GM12891 (cell line): ENCODE data around the gene STARD13.

Experiments used
- DNase-seq: peaks from one replicate; pipeline ENCODE4 v3.0.0; 2011; ENCODE audit warnings: low spot score; ENCODE audit not compliant: insufficient read length
- FAIRE-seq: peaks from 2 replicates; lab custom pipeline; 2011; peaks lifted over from hg19 to GRCh38; lab: Jason Lieb, UNC
- PAX5 ChIP-seq: IDR thresholded peaks from 2 replicates; pipeline ENCODE4 v1.6.1; 2011; ENCODE audit warnings: low read length, moderate library complexity, mild to moderate bottlenecking; ENCODE audit not compliant: insufficient read depth, severe bottlenecking
- POLR2A ChIP-seq: IDR thresholded peaks from 2 replicates; pipeline ENCODE4 v1.6.1; 2011; ENCODE audit warnings: low read depth, low read length, control low read depth
- POLR2AphosphoS5 ChIP-seq: IDR thresholded peaks from 2 replicates; pipeline ENCODE4 v1.6.1; 2011; ENCODE audit warnings: low read depth, low read length, control low read depth
- POU2F2 ChIP-seq: IDR thresholded peaks from 2 replicates; pipeline ENCODE4 v1.6.1; 2011; ENCODE audit warnings: low read depth, mild to moderate bottlenecking, control low read depth, low read length, moderate library complexity
- SPI1 ChIP-seq: IDR thresholded peaks from 2 replicates; pipeline ENCODE4 v1.6.1; 2011; ENCODE audit warnings: low read depth, low read length, control low read depth
- TAF1 ChIP-seq: IDR thresholded peaks from 2 replicates; pipeline ENCODE4 v1.6.1; 2011; ENCODE audit warnings: low read depth, low read length, control low read depth

STARD13 gene

DNA sequence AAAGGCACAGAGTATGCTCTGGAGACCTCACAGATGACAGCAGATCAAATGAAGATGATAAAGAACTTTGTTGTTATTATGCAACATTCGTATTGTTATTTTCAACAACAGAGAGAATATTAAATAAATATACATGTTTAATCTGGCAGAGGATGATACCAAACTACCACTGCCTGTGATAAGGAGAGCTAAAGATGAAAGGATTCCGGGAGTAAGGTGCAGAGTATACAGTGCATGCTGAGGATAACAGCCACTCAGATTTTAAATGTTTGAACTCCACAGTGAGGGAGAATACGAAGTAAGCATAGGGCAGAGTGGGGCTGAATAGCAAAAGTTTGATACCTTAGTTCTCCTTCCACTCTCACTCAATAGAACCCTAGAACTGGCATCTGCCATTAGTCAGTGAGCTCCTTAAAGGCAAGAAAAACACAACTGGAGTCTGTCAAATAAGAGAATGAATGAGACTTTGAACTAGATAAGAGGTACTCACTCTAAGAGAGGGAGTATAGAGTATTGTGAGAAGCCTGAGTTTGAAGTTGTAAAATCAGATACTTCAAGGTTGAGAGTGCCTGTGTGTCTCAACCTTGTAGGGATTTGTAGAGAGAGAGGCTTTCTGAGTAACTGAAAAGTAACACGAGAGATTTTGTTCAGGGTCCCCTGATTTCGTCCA lies 78.5 kb downstream of the STARD13 start:
- DNase-seq (no peak), FAIRE-seq (no peak)
- TF ChIP-seq POU2F2 (no peak), POLR2AphosphoS5 (no peak)

DNA sequence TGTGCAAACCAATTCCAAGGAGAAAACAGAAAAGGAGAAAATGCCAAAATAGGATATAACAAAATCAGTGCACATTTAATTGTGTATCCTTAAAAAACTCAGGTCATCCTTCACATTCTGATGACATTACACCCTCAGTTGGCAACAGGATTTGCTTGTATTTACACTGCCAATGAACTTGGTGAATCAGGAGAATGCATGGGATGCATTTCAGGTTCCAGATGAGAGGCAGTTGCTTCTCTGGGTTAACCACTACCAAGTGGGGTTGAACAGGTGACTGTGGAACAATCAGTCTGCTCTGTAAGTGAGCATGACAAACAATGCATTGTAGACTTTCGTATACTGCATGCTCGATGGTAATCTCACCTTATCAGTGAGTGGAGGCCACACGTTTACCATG lies 79.1 kb downstream of the STARD13 start:
- DNase-seq (no peak), FAIRE-seq (peak; percentile 48)
- TF ChIP-seq PAX5 = no peak
- TF ChIP-seq POLR2A = no peak
- no peak for TF ChIP-seq TAF1

DNA sequence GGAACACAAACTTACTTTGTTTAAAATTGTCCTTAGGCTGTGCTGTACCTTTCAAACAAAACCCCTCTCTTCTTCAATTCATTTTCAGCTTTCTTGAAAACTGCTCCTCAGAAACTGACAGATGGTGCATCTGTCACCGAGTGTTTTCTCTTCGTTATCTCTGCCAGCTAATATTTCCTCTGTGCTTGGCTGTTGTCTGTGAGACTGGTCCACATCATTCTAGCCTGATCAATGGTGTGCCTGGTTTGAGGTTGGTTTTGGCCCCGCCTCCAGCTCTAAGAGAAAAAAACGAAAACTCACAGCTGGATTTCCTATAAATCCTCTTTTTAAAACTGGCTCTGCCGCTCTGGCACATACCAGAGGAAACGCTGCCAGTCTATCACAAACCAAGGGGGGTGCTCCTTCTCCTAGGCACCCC lies 79.7 kb downstream of the STARD13 start:
- FAIRE-seq (peak; percentile 52), DNase-seq (no peak)
- TF ChIP-seq POLR2A = no peak
- 0 out of 2 replicates have a peak, but pooled peaks have one; percentile 34 for TF ChIP-seq POLR2AphosphoS5

DNA sequence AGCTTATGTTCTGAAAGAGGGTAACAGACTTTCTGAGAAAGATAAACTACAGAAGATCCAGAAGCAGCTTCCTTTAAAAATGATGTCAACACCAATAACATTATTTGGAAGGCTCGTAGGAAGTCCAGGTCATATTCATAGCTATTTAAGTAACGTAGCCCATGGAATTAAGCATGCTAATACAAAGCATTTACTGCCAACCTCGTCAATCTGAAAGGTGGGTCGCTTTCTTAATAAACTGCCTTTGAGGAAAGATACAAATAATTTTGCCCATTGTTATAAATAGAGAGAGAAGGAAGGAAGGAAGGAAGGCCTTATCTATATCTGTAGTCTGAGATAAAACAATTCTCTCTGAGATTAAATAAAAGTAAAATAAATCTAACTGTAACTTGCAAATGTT lies 80.3 kb downstream of the STARD13 start:
- FAIRE-seq (no peak), DNase-seq (no peak)
- no peak for TF ChIP-seq SPI1
- TF ChIP-seq TAF1 = no peak
- no peak for TF ChIP-seq POU2F2
- no peak for TF ChIP-seq POLR2A
- TF ChIP-seq PAX5 = no peak
- no peak for TF ChIP-seq POLR2AphosphoS5

DNA sequence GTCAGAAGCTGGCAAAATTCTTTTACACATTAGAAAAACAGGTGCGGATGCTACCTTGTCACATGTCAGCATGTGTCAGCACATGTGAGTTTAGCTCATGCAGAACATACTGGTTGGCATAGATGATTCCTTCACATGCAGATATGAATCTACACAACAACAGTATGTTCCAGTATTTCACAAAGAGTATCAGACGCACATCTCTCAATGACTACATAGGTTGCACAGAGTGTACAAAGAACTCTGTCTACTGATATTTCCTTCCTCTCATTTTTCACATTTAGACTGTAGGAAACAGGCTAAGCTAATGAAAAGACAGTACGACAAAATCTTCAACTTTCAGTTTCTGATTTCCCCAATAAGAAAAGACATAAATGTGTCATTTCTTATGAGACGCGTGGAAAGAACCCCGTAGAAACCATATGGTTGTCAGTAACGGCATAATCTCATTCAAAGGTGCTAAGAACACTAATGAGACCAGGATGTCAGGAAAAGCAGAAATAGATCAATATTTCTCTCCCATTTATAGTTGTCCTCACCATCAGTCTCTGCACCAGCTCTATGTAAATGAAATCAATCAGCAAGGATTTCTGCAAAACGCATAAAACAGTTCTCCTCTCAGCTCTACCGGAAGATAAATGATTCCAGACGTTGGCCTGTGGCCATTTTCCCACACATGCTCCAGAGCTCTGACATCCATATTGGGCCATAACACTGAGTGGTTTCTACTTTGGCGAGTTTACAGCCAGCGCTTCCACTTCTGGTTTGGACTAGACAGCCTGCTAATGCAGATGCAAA lies 81.2 kb downstream of the STARD13 start:
- no peak for TF ChIP-seq TAF1
- 0 out of 2 replicates have a peak, but pooled peaks have one; percentile 25 for TF ChIP-seq POLR2AphosphoS5
- FAIRE-seq (peak; percentile 80), DNase-seq (no peak)

DNA sequence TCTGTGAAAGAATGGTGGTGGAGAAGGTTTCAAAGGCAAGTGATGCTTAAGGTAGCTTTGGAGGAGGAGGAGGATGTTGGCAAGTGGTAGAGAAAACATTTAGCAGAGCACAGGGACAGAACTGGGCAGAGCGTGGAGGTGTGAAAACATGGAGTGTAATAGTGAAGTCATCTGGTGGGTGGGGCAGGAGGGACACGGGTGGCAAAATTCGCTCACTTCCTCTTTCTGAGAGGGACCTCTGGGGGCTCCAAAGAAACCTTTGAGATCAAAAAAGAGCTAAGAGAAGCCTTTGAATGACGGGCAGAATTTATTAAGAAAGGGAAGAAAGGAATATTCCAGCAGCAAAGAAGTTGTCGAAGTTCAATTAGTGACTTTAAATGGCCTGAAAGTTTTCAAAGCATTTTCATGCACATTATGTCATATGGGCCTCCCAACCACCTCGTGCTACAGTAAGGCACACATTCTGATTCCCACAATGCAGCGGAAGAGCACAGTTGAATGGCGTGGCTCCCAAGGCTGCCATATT lies 82.8 kb downstream of the STARD13 start:
- DNase-seq (no peak), FAIRE-seq (peak; percentile 56)
- TF ChIP-seq PAX5 (no peak), POLR2A (no peak), POU2F2 (no peak), SPI1 (peak; percentile 95), POLR2AphosphoS5 (no peak), TAF1 (no peak)

DNA sequence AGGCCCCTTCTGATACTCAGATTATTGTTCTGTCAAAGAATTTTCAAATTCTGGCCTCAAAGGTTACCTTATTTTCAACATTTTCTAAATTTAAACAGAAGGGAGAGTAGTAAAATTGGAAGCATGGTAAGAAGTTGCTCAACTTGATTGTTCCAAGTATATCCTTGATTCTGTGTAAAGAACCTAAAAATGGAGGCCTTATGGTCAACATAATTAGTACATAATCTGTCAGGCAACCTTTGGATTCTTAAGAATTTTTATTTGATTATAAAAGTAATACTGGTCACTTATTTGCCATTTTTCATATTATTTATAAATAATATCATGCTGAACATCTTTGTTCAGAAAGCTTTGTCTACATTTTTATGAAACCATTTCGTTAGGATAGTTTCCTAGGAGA lies 83.9 kb downstream of the STARD13 start:
- no peak for FAIRE-seq
- TF ChIP-seq PAX5 = no peak
- no peak for TF ChIP-seq TAF1
- no peak for TF ChIP-seq SPI1
- no peak for TF ChIP-seq POLR2A
- no peak for TF ChIP-seq POLR2AphosphoS5
- no peak for TF ChIP-seq POU2F2
- no peak for DNase-seq

DNA sequence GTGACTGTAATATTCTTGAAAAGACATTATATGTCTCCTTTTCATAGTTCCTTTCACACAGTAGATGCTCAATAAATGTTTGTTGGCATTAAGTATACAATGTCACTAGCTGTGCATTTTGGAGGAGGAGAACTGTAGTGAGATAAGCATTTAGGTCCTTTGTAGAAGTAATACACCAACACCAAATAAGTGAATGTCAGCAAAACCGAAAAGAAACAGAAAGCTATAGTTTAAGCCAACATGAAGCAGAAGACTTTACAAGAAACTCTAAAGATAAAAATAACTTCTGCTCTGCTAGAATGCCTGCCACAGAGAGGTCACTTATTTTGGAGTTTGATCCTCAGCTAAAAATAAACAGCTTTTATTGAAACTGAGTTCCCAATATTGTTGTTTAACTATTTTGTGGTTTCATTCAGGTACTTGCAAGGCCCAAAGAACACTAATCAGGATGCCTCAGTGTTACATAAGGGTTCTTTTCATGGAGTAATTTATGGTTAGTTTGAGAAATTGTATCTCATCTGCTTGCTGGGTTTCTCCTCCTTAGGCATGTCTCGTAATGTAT lies 86.2 kb downstream of the STARD13 start:
- FAIRE-seq = no peak
- TF ChIP-seq POLR2AphosphoS5 (no peak), TAF1 (no peak), SPI1 (no peak), POU2F2 (no peak), POLR2A (no peak), PAX5 (no peak)
- DNase-seq = no peak

GRCh38 chr13:33197541-33197971 lies 88.0 kb downstream of the STARD13 start:
- FAIRE-seq (no peak), DNase-seq (no peak)
- no peak for TF ChIP-seq POLR2A
- no peak for TF ChIP-seq POU2F2
- no peak for TF ChIP-seq TAF1
- TF ChIP-seq SPI1 = no peak

GRCh38 chr13:33196767-33197166 lies 88.8 kb downstream of the STARD13 start:
- no peak for DNase-seq
- TF ChIP-seq SPI1 (no peak), TAF1 (no peak), POLR2AphosphoS5 (no peak), POLR2A (no peak), PAX5 (no peak), POU2F2 (no peak)
- FAIRE-seq = no peak
